ENCODE measurements around the gene FNIP2.
"Not testable (repeated sequence)": the region's sequence is repeated elsewhere in the genome, so short reads cannot be mapped to it uniquely, and the experiment has no call there.

FNIP2 gene

DNA sequence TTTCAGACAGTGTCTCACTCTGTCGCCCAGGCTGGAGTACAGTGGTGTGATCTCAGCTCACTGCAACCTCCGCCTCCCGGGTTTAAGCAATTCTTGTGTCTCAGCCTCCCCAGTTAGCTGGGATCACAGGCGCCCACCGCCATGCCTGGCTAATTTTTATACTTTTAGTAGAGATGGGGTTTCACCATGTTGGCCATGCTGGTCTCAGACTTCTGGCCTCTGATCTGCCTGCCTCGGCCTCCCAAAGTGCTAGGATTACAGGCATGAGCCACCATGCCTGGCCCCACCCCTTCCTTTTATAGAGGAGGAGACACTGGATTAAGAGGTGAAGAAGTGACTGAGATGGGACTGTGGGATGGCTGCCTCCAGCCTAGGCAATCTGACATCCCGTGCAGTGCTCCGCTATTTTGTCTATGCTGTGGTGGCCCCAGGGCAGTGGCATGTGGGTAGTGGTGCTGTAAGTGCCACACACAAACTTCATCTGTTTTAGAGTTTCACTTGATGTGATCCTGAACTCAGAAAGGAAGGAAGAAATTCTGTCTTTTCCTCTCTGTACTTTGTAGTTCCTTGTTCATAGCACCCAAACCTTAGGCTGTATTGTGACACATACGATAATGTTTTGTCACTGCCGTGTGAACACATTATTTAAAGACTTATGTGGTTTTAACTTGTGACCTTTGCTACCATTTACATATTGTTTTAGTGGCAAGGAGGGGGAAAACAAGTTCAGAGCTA is 48.9 kb downstream of the FNIP2 start:
- DNase-seq, result no peak

- DNase-seq, result no peak
These were observed 49.8 kb downstream of the FNIP2 start for GRCh38 chr4:158818560-158819140.

GRCh38 chr4:158819942-158820786 is 51.3 kb downstream of the FNIP2 start:
- DNase-seq, result no peak

DNA sequence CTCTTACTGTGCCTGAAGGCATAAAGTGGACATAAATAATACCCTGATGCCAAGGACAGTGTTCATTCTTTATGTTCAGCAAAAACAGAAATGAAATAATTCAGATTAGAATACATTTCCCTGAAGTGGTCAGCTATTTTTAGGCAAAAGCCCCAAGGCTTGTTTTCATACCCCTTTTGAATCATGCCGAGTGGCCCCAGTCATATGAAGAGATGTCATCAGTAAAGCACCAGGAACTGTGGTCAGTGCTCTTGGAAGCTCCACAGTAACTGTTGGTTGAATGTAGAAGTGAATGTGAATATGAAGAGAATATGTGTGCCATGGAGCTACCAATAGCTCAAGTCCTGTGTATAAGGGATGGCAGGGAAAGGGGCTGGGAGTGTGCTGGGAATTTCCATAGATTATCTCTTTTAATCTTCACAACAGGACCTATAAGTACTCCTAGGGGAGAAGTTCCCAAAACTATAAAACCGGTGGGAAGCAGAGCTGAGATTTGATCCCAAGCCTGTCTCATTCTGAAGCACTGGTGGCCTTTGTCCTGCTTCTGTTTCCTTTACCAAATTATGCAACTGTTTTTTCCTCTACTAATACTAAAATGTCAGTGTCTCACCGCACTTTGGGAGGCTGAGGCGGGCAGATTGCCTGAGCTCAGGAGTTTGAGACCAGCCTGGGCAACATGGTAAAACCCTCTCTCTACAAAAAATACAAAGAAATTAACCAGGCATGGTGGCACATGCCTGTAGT is 52.6 kb downstream of the FNIP2 start:
- DNase-seq, result no peak

GRCh38 chr4:158822348-158822747 is 53.5 kb downstream of the FNIP2 start:
- DNase-seq, result no peak

DNA sequence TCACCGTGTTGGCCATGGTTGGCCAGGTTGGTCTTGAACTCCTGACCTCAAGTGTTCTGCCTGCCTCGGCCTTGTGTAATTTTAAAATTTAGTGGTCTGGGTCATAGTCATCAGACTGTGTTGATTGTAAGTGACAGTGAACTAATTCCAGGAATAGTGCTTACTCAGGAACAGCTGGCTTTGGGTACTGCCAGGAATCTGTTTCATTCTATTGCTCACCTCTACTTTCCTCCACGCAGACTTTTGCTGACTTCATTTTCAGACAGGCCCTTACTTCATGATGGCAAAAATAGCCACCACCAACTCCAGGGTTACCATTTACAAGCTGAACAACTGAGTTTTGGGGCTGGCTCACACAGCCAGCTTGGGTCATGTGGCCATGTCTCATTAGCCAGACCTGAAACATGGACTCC is 54.6 kb downstream of the FNIP2 start:
- DNase-seq, result no peak

DNA sequence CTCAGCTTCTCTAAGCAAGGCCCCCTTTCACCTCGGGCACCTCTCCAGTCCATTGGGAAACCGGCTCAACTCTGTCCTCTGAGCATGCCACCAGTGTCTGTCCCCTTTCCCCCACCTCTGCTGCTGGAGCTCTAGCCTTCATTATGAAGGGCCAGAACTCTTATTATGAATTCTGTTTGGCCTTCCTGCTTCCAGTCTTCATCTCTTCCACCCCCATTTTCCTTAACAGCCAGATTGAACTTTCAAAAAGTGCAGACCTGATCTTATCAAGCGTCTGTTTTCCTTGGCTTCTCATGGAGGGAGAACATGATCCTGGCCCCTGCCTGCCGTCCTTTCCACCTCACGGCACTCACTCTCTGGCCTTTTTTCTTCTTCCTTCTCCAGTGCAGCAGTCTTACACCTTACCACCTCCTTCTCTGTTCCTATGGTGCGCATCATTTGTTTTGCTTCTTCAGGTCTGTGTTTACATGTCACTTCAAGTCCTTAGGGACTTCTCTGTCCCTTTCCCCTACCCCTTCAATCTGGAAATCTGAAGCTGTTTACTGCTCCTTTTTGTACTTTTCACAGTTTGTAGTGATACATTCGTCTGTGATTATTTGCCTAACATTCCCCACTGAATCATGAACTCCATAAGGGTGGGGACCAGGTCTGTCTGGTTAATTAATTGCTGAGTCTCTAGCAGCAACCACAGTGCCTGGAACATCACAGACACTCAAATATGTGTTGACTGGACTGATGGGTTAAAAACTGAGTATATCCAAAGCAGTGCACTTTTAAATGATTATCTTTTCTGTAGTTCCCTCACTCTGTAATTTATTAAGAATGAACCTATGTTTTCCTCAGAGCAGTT is 55.8 kb downstream of the FNIP2 start:
- DNase-seq, result no peak

GRCh38 chr4:158825433-158826036 is 56.7 kb downstream of the FNIP2 start:
- DNase-seq, result no peak

- no peak for DNase-seq
These were observed 57.2 kb downstream of the FNIP2 start for GRCh38 chr4:158826057-158826456.

DNA sequence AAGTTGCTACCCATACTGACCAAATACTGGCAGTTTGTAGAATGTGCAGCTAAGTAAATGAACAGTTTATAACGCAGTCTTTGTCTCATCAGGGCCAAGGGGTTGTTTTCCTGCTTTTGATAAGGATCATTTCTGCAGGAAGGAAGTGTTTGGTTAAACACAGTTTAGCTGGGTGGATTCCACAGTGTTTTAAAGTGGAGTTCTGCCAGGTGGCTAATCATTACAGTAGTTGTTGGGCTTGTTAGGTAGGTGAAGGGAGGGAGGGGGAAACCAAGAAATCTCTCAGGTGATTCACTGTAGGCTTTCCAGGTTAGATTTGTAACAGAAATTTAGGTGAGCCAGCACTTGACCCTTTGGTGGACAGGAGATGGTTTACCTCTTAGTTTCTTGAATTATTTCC is 58.1 kb downstream of the FNIP2 start:
- no peak for DNase-seq

DNA sequence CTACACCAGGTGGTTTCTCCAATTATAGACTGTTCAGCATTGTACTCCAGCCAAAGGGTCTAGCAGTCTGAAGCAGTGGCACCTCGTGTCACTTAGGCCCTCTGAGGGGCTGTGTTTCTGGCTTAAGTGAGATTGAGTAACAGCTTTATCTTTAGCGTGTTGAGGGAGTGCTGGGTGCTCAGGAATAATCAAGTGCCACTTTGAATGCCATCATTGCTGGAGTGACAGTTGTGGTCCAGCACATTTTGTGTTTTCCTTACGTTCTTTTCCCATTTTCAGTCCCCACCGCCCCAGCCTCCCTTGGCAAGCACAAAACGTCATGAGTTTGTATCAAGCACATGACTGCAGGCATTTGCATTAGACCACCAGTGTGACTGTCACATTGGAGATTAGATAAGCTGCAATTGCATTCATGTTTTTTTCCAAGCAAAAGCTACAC is 58.7 kb downstream of the FNIP2 start:
- no peak for DNase-seq

DNA sequence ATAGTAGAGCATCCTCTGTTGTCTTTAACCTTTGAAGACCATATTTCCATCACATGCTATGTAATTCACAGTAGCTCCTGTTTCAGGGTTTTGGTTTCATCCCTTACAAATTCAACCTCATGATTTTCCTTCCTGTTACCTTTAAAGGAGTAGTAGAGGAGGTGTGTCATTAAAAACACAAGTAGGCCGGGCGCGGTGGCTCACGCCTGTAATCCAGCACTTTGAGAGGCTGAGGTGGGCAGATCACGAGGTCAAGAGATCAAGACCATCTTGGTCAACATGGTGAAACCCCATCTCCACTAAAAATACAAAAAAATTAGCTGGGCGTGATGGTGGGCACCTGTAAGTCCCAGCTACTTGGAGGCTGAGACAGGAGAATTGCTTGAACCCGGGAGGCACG is 59.3 kb downstream of the FNIP2 start:
- DNase-seq, result not testable (repeated sequence)

DNA sequence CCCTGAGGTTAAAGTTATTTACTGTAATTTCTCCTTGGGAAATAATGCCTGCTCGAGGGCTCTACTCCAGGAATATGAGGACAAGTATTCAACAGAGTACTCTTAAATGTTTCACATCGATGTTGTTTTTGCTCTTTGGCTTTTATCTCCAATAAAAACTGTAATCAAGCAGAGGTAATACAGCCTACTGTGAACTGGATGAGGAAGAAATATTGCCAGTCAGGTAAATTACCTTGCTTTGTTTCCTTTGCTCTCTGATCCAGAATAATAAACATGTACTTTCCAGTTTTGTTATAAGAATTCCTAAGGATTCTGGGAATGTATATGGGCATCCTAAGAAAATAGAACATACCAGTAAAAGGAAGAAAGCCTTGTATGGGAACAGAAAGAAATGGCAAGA is 60.4 kb downstream of the FNIP2 start:
- DNase-seq, result no peak

DNA sequence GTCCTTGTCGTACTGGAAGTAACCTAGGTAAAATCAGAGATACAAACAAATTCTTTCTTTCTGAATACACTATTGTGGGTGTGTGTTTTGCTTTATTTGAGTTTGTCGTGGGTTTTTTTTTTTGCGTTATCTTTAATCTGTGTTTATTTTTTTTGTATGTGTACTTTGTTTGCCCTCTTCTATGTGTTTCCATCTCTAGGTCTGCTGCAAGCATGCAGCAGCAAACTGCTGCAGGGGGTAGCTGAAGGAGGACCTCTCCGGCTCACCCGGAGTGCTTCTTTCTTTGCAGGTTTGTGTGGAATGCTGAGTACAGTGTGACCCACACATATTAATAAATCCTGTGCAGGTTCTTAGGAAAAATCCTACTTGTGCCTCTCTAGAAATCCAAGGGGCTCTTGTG is 64.8 kb downstream of the FNIP2 start:
- DNase-seq, result no peak

- DNase-seq, result no peak
These were observed 66.6 kb downstream of the FNIP2 start for GRCh38 chr4:158835226-158836001.

DNA sequence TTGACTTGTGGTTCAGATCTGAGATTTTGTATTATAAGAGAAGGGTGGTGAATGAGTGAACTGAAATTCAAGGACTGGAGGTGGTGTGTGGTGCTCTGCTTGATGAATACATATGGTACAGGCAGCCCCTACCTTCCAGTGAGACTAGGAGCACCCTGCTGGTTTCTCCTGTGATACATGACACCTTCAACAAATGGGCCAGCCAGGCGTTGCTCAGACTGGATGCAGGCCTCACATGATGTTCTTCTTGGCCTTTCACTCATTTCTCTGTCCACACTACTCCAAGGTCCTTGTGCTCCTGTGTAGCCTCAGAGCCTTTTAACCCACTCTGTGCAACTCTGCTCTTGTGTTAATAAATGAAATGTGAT is 67.2 kb downstream of the FNIP2 start:
- no peak for DNase-seq

DNA sequence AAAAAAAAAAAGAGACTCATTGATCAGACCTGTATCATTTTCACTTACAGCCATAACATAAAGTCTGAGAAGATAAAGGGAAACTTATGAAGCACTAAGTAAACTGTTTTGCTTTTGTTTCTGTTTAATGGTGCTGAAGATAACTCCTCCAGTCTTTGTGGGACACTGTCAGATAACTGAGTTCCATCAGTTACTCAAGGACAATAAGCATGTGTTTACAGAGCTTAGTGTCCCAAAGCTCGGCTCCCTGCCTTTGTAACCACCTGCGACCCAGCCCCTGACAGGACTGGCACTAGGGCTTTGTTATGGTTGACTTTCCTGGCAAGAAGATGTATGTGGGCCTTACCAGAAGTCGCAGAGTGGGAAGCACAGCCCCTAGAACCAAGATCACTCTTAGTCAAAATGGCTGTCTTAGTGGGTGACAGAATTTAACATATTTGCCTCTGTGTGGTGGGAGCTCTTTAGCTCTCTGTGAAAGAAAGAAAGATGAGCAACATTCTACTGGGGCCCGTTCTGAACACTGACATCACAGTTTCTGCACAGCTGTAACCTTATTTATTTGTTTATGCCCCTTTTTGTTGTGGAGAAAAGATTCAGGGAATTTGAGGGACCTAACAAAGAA is 68.1 kb downstream of the FNIP2 start:
- DNase-seq, result no peak

GRCh38 chr4:158837527-158838141 is 68.8 kb downstream of the FNIP2 start:
- DNase-seq, result no peak

GRCh38 chr4:158840131-158840530 is 71.3 kb downstream of the FNIP2 start:
- no peak for DNase-seq

- no peak for DNase-seq
These were observed 72.7 kb downstream of the FNIP2 start for GRCh38 chr4:158841540-158841939.
